DND-41 (cell line): Measurements from ENCODE around the gene INPP5A.

ENCODE experiments used
- CTCF ChIP-seq: IDR thresholded peaks from 2 replicates; pipeline ENCODE4 v1.5.1; 2012; ENCODE audit warnings: borderline replicate concordance, low read length, moderate library complexity, mild to moderate bottlenecking; ENCODE audit not compliant: poor library complexity, severe bottlenecking; ENCODE audit errors: extremely low read depth
- EZH2 ChIP-seq: IDR thresholded peaks from 3 replicates; pipeline ENCODE4 v1.6.1; 2012; ENCODE audit warnings: borderline replicate concordance, low read depth, mild to moderate bottlenecking, moderate library complexity, low read length, inconsistent platforms; ENCODE audit not compliant: severe bottlenecking

- TF ChIP-seq CTCF (no peak), EZH2 (no peak)
Measured at GRCh38 chr10:132706701-132707100, 169.1 kb downstream of the INPP5A start.
